Muscle of back (tissue), 11 donors: ENCODE results near the gene F7. TPM values are rescaled to one million over a fixed set of nuclear protein-coding genes. Genes with fewer than 3 reads are reported as not detected.
"Not testable (repeated sequence)": the region's sequence is repeated elsewhere in the genome, so short reads cannot be mapped to it uniquely, and the experiment has no call there.

Source experiments
- DNase-seq, 3 donors: peaks; one replicate each; pipeline versions ENCODE4 v3.0.0 to v3.0.0-alpha.2; 2013
- polyA plus RNA-seq, 10 donors: library from polyadenylated mRNA; unstranded; fragments of 120-200 nt; gene quantifications; one replicate each; pipeline ENCODE4 v1.2.1, GENCODE V29; 2013; ENCODE audit not compliant: insufficient read length in 10 of 10

The F7 gene
- polyA plus RNA-seq, 10 donors: 0.40 to 3.6 (median 1.8) TPM

DNA sequence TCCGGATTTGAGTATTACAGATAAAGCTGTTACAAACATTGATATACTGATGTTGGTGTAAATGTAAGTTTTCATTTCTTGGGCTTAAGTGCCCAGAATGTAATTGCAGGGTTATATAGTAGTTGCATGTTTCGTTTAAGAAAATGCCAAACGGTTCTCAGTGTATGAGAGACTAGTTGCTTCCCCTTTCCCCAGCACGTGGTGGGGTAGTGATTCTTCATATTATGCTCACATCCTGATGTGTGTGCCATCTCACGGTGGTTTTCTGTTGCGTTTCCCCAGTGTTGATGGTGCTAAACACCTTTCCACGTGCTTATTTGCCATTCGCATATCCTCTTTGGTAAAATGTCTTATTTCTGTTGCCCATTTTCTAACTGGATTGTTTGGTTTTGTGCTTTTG, 34.7 kb upstream of the F7 start:
- no peak for DNase-seq

GRCh38 chr13:113072376-113072775, 33.2 kb upstream of the F7 start:
- DNase-seq: no peak

GRCh38 chr13:113073942-113074341, 31.6 kb upstream of the F7 start:
- DNase-seq: no peak

DNA sequence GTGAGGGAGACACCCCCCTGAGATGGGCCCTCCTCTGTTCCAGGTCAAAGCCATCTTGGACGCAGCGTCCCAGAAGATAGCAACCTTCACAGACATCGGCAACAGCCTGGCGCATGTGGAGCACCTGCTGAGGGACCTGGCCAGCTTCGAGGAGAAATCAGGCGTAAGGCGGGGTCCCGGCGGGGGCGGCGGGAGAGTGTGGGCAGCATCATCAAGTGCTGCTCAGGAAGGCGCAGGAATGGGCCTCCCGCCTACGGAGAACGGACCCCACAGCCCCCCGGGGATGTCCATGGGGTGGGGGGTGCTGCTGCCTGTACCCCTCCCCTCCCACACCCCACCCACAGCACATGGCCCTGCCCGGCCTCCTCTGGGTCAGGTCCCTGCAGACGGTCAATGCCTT, 31.2 kb upstream of the F7 start:
- DNase-seq: no peak

GRCh38 chr13:113074876-113075275, 30.7 kb upstream of the F7 start:
- no peak for DNase-seq

GRCh38 chr13:113075711-113076110, 29.9 kb upstream of the F7 start:
- no peak for DNase-seq

GRCh38 chr13:113076681-113077401, 28.8 kb upstream of the F7 start:
- no peak for DNase-seq

GRCh38 chr13:113077566-113077952, 28.0 kb upstream of the F7 start:
- DNase-seq: no peak

DNA sequence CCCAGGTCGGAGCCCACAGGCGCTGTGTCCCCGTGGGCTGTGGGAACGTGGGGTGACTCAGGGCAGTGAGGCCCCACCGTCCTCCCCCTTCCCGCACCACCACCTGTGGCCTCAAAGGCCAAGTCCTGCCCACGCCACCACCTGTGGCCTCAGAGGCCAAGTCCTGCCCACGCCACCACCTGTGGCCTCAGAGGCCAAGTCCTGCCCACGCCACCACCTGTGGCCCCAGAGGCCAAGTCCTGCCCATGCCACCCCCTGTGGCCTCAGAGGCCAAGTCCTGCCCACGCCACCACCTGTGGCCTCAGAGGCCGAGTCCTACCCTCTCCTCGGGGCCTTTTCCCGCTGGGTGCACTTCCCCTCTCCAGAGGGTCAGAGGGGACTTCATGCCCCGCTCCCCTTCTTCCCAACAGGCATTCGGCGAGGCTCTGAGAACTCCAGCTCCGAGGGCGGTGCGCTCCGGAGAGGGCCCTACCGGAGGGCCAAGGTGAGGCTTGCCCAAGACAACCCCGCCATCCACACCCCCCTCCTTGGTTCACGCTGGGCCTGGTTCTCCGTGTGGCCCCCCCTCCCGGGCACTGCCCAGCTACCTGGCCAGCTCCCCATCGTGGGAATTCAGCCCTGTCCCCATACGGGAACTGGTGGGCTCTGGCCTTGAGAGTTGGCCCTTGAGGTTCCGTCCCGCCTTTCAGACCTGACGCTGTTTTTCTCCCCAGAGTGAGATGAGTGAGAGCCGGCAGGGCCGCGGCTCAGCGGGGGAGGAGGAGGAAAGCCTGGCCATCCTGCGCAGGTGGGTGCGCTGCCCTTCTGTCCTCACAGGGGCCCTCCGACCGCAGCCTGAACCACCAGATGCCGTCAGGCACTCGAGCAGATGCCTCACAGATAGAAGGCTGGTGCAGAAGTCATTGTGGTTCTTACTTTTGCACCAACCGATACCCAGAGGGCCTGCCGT, 27.4 kb upstream of the F7 start:
- no peak for DNase-seq

DNA sequence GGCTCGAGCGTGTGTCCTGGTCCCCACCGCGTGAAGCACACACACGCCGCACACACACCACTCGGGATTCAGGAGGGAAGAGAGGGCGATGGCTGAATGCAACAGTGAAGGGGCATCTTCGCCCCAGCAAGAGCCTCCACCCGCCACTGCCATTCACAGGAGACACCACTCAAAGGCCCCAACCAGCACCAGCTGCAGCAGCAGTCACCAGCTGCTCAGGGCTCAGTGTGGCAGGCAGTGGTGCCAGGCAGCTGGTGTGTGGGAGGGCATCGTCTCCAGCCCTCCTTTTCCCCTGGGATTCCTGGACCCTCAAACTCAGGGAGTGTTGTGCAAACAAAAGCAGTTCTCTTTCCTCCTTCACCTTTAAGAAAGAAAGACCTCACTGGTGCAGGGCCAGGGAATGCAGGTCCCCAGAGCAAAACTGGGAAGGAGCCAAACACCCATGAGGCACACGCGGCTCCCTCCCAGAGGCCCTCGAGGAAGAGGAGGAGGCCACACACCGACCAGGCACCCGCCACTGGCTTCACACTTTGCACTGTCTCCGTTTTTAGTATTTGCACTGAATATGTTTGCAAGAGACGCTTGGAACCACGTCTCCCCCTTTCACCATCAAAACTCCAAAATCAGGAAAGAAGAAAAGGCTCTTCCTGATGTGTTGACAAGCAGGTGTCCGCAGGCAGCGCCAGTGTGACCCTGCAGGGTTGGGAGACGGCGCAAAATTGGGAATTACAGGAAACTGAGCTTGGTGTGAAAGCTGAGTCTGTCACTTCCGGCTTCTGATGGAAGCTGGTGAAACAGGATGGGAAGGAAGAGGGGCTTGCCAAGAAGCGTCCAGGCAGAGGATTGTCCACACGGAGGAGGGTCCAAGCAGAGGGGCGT, 26.4 kb upstream of the F7 start:
- DNase-seq: peak; percentile 34 to 68 (median 49)

GRCh38 chr13:113079781-113080080, 25.9 kb upstream of the F7 start:
- DNase-seq: not testable (repeated sequence)

DNA sequence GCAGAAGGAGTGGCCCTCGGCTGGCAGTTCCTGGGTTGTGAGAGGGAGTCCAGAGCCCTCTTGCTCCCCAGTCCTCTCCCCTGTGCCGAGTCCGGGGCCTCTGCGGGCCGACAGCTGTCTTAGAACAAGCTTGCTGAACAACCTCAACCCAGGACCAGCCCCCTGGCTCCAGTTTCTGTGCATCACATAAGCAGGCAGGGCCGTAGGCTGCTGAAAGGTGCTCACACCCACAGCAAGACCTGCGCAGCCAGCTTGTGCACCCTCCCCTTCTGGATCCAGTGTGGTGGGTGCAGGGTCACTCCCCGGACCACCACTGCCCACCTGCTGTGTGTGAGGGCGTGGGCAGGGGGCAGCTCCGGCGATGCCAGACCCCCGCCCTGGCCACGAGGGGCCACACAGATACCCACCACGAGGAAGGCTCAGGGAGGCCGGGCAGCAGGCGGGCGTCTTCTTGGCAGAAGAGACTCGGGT, 25.2 kb upstream of the F7 start:
- DNase-seq: no peak

DNA sequence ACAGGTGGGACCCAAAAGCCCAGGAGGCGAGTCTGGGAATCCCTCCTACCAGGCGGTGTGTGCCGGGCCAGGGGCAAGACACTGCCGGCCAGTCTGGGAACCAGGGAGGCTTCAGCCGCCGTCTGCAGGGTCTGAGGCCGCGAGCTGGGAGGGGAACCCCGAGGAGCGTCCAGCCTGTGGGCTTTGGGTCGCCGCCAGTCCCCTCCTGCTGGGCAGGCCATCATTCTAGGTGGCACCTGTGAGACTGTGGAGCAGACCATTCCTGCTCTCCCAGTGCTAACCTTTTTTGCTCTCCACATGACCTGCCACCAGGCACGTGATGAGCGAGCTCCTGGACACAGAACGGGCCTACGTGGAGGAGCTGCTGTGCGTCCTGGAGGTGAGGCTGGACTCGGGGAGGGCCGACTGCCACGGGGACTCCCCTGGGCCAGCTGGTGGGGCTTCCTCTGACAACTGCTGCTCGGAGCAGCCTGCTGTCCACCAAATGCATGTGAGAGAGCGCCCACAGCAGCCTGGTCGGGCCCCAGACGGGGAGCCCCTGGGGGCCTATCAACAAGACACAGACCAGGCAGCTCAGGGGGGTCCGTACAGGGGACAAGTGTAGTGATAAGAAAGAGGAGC, 24.6 kb upstream of the F7 start:
- DNase-seq: no peak

DNA sequence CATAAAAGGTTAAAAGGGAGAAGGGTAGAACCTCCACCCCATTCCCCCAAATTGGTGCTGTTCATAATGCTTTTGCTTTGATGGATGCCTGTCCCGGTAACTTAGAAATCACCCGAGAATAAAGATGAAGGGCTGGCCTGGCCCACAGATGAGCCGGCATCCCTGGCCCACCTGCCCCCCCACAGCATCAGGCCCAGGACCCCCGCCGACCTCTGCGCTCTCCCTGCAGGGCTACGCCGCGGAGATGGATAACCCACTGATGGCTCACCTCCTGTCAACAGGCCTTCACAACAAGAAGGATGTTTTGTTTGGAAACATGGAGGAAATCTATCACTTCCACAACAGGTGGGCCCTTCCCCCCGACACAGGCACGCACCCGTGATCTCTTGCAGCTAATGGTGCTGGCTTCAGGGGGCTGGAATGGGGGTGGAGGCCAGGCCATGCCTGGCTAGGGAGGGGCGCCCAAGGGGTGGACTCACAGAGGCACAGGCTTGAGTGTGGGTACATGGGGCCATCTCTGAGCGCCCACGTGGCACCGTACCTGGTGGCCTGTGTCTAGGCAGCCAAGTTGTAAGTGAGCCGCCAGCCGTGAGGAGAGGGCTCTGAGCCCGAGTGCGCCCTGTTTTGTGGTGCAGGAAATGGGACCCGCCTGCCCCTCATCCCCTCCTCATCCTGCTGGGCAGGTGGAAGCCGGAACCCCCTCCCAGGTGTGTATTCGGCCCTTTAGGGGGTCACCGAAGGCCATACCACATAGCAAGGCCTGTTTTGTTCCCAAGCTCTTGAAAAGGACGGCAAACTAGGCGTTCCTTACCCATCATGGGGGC, 23.2 kb upstream of the F7 start:
- no peak for DNase-seq

DNA sequence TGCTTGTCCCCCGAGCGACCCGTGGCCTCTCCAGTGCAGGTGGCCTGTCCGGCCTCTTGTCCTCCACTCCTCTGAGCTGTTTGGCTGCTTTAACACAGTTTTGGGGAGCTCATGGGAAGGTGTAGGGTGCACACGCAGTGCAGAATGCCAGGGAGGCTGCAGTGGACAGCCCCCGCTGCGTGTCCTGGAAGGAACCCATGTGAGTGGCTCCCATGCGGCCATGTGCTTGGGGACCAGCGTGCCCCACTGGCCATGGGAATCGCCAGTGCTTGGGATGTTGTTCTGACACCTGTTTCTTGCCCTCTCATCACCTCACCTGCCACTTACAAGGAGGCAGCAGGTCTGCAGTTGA, 22.6 kb upstream of the F7 start:
- DNase-seq: no peak

GRCh38 chr13:113083402-113084061, 22.1 kb upstream of the F7 start:
- peak; percentile 82 to 85 (median 84) for DNase-seq

DNA sequence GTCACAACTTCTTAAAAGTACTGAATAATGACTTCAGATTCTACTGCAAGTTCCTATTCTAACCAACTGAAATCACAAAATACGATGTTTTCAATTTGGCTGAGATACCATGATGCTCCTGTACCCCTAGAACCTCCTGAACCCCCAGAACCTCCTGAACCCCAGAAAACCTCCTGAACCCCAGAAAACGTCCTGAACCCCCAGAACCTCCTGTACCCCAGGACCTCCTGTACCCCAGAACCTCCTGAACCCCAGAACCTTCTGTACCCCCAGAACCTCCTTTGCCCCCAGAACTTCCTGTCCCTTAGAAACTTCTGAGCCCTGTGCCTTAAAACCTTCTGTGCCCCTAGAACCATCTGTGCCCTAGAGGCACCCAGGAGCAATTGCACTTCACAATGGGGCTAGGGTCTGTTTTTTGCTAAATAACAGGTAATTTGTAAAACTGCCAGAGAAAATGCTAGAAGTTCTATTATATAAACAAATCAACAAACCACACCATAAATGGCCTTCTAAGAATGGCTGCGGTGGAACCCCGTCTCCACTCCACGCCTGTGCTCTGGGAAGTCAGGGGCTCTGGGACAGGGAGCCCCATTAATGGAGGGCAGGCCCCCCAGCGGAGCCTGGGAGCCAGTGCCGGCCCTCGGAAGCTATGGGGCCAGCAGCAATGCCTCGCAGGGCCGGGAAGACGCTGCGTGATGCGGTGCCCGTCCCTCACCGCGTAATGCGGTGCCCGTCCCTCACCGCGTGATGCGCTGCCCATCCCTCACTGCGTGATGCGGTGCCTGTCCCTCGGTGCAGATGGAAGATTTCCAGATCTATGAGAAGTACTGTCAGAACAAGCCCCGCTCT, 21.3 kb upstream of the F7 start:
- DNase-seq: no peak

GRCh38 chr13:113084943-113085540, 20.5 kb upstream of the F7 start:
- DNase-seq: no peak
